Endothelial cell of umbilical vein (primary cell): ENCODE measurements around the gene NACA2. TPM values are rescaled to one million over a fixed set of nuclear protein-coding genes. Genes with fewer than 3 reads are reported as not detected.

ENCODE experiments used
- BruUV-seq: library from RNA; stranded (reverse); fragments of 400-500 nt; replicated peaks from 2 replicates; lab custom pipeline; 2021; lab: Mats Ljungman, UMichigan
- CTCF ChIA-PET: fragments of 300-600, 350-600 bp; sonication (Branson Sonifier 250); formaldehyde crosslinking; loops from one replicate; lab custom pipeline; 2021; ENCODE audit warnings: antibody characterized with exemption, inconsistent platforms; lab: Charles Lee
- POLR2A ChIA-PET: fragments of 300-600, 350-600 bp; sonication (Branson Sonifier 250); formaldehyde crosslinking; loops from one replicate; lab custom pipeline; 2021; ENCODE audit warnings: antibody characterized with exemption, inconsistent platforms; lab: Charles Lee
- DNase-seq: peaks from one replicate; pipeline ENCODE4 v3.0.0-alpha.2; 2011; ENCODE audit warnings: low read depth, low spot score
- FAIRE-seq: peaks from 2 replicates; lab custom pipeline; 2011; peaks lifted over from hg19 to GRCh38; lab: Jason Lieb, UNC
- H2AFZ ChIP-seq: 2 replicates; pipeline ENCODE4 v1.6.0; 2012; ENCODE audit warnings: low read depth, low read length, control low read depth, inconsistent platforms
- H3K27ac ChIP-seq: 2 replicates; pipeline ENCODE4 v1.5.1; 2011; ENCODE audit warnings: low read depth, mild to moderate bottlenecking, control low read depth, low read length, moderate library complexity; ENCODE audit not compliant: insufficient read depth
- H3K27me3 ChIP-seq, 2 experiments: 2 replicates each; pipeline versions ENCODE4 v1.6.0 to v1.6.1; 2011; ENCODE audit warnings: low read length in 2 of 2, mixed read lengths in 1 of 2; ENCODE audit not compliant: control insufficient read depth in 2 of 2, insufficient read depth in 2 of 2
- H3K36me3 ChIP-seq, 2 experiments: 2 replicates in 1 of 2; 3 replicates in 1 of 2; pipeline ENCODE4 v1.5.1; 2011; ENCODE audit warnings: low read length in 2 of 2, mild to moderate bottlenecking in 1 of 2, moderate library complexity in 1 of 2; ENCODE audit not compliant: control insufficient read depth in 2 of 2, insufficient read depth in 2 of 2; ENCODE audit errors: extremely low read depth in 1 of 2
- H3K4me1 ChIP-seq: 3 replicates; pipeline ENCODE4 v1.5.1; 2011; ENCODE audit warnings: mild to moderate bottlenecking, low read length; ENCODE audit not compliant: control insufficient read depth, insufficient read depth; ENCODE audit errors: extremely low read depth
- H3K4me2 ChIP-seq: 2 replicates; pipeline ENCODE4 v1.6.1; 2011; ENCODE audit warnings: low read length, control low read depth, mixed read lengths; ENCODE audit not compliant: insufficient read depth
- H3K4me3 ChIP-seq, 3 experiments: fragments of 200-600 bp in 1 of 3; sonication (generic), shearing (Covaris generic) in 1 of 3; replicated peaks in 1 of 3; 2 replicates each; pipeline ENCODE4 v1.5.1; 2011 to 2016; ENCODE audit warnings: control low read depth in 3 of 3, low read length in 3 of 3, mild to moderate bottlenecking in 2 of 3, inconsistent platforms in 1 of 3, low read depth in 1 of 3, moderate library complexity in 1 of 3; ENCODE audit not compliant: insufficient read depth in 1 of 3
- H3K79me2 ChIP-seq: 2 replicates; pipeline ENCODE4 v1.6.0; 2012; ENCODE audit warnings: low read length, inconsistent platforms; ENCODE audit not compliant: control insufficient read depth, insufficient read depth
- H3K9ac ChIP-seq: replicated peaks from 2 replicates; pipeline ENCODE3; 2011; ENCODE audit warnings: low read length, control low read depth; ENCODE audit not compliant: insufficient read depth; ENCODE audit errors: extremely low read depth
- H3K9me1 ChIP-seq: replicated peaks from 3 replicates; pipeline ENCODE4 v1.6.0; 2011; ENCODE audit warnings: mild to moderate bottlenecking, low read length; ENCODE audit not compliant: control insufficient read depth, insufficient read depth; ENCODE audit errors: extremely low read depth
- H3K9me3 ChIP-seq: replicated peaks from 2 replicates; pipeline ENCODE4 v1.5.1; 2012; ENCODE audit warnings: low read length, inconsistent platforms; ENCODE audit not compliant: control insufficient read depth, insufficient read depth
- H4K20me1 ChIP-seq: replicated peaks from 2 replicates; pipeline ENCODE3; 2011; ENCODE audit warnings: mild to moderate bottlenecking, low read length; ENCODE audit not compliant: control insufficient read depth, insufficient read depth; ENCODE audit errors: extremely low read depth
- EZH2 ChIP-seq: IDR thresholded peaks from 2 replicates; pipeline ENCODE4 v1.6.1; 2012; ENCODE audit warnings: borderline replicate concordance, low read depth, mild to moderate bottlenecking, moderate library complexity, low read length, inconsistent platforms; ENCODE audit not compliant: severe bottlenecking
- FOS ChIP-seq: IDR thresholded peaks from 2 replicates; pipeline ENCODE4 v1.6.1; 2011; ENCODE audit warnings: mild to moderate bottlenecking, low read length, moderate library complexity, borderline replicate concordance; ENCODE audit not compliant: insufficient read depth
- GATA2 ChIP-seq: IDR thresholded peaks from 2 replicates; pipeline ENCODE4 v1.7.0; 2011; ENCODE audit warnings: low read depth, mild to moderate bottlenecking, moderate library complexity, mixed read lengths, low read length; ENCODE audit not compliant: insufficient read length, insufficient read depth
- JUN ChIP-seq: IDR thresholded peaks from 2 replicates; pipeline ENCODE4 v1.6.1; 2011; ENCODE audit warnings: borderline replicate concordance, low read depth; ENCODE audit not compliant: insufficient read length, insufficient read depth
- MYC ChIP-seq: IDR thresholded peaks from one replicate; pipeline ENCODE4 v1.6.1; 2011; ENCODE audit warnings: mild to moderate bottlenecking, low read depth, low read length
- POLR2A ChIP-seq: IDR thresholded peaks from 2 replicates; pipeline ENCODE4 v1.6.1; 2012; ENCODE audit warnings: low read depth, mild to moderate bottlenecking, control low read depth, low read length
- POLR2AphosphoS5 ChIP-seq: IDR thresholded peaks from 2 replicates; pipeline ENCODE4 v1.6.1; 2012; ENCODE audit warnings: low read depth, mild to moderate bottlenecking, control low read depth, low read length, moderate library complexity; ENCODE audit not compliant: insufficient read depth
- dilution Hi-C: fragments of 300-500 bp; cut with MboI; formaldehyde crosslinking; loops from one replicate; pipeline ENCODE4 v1.15.0; 2019; ENCODE audit warnings: low sequenced_read_pairs; ENCODE audit not compliant: extremely low pct_ligation_motif_present
- intact Hi-C: fragments of 100-400 bp; cut with micrococcal nuclease; formaldehyde crosslinking; loops from one replicate; pipeline ENCODE4 v1.10.0; 2022
- polyA plus RNA-seq, 4 experiments: library from polyadenylated mRNA; depleted of rRNA in 3 of 4; stranded (reverse) in 3 of 4; unstranded in 1 of 4; fragments of >200 nt; gene quantifications; 2 replicates each; pipeline versions ENCODE4 v1.2.1 to v1.2.3, GENCODE V29; 2011 to 2012; ENCODE audit warnings: missing spikeins in 1 of 4
- total RNA-seq: library from RNA; stranded (reverse); gene quantifications from 2 replicates; pipeline ENCODE4 v1.2.3, GENCODE V29; 2021
- TF ChIP-seq, protein P1 (sequence below): IDR thresholded peaks from 2 replicates; pipeline ENCODE4 v1.6.1; 2011; ENCODE audit not compliant: insufficient read depth, insufficient read length
- TF ChIP-seq, protein P2 (sequence below), 2 donors: IDR thresholded peaks; 1 replicate in 1 of 2; 2 replicates in 1 of 2; pipeline ENCODE4 v1.5.1; 2011; ENCODE audit warnings: low read length in 2 of 2, mild to moderate bottlenecking in 2 of 2, moderate library complexity in 2 of 2, control low read depth in 1 of 2, inconsistent platforms in 1 of 2, low read depth in 1 of 2; ENCODE audit not compliant: insufficient read depth in 1 of 2; ENCODE audit errors: extremely low read depth in 1 of 2

NACA2 gene
- total and polyA plus RNA-seq, 2 donors (not counting 3 experiments of a cell fraction or from before 2014, with no cell fraction given) = not detected

DNA sequence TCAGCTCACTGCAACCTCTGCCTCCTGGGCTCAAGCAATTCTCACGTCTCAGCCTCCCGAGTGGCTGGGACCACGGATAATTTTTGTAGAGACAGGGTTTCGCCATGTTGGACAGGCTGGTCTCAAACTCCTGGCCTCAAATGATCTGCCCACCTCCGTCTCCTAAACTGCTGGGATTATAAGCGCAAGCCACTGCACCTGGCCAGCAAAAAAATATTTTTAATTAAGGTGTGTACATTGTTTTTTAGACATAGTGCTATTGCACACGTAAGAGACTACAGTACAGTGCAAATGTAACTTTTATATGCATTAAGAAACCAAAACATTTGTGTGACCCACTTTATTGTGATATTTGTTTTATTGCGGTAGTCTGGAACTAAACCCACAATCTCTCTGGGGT, 49.0 kb downstream of the NACA2 start:
- dilution Hi-C loops = no loop called here
- CTCF ChIA-PET = interaction anchor here (1.0 kb wide), 1 partner anchor 9 kb away, joined by 3 read pairs; no protein-coding TSS in a partner anchor

DNA sequence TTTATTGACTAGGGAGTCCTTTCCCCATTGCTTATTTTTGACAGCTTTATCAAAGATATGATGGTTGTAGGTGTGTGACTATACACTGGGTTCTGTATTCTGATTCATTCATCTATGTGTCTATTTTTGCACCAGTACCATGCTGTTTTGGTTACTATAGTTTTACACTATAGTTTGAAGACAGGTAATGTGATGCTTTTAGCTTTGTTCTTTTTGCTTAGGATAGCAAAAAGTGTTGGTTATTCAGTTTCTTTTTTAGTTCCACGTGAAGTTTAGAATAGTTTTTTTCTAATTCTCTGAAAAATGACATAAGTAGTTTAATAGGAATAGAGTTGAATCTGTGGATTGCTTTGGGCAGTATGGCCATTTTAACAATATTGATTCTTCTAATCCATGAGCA, 50.1 kb downstream of the NACA2 start:
- Histone ChIP-seq H3K4me1 (no peaks in the 10 kb centered on the region), H3K9me1 (no peaks in the 10 kb centered on the region), H3K9me3 (no peaks in the 10 kb centered on the region), H4K20me1 (no peaks in the 10 kb centered on the region), H3K27ac (no peak overlapping the region), H3K4me2 (no peak overlapping the region), H3K9ac (no peak overlapping the region), H3K79me2 (no peaks in the 10 kb centered on the region), H3K4me3 (no peak overlapping the region), H3K36me3 (no peaks in the 10 kb centered on the region), H3K27me3 (peaks cover 0 to 6% of the 10 kb centered on the region in 2 experiments), H2AFZ (no peak overlapping the region)
- CTCF ChIA-PET = no interaction called here
- dilution Hi-C loops (no loop called here), intact Hi-C loops (no loop called here)
- no TSS peak for BruUV-seq
- no peak for TF ChIP-seq EZH2
- TF ChIP-seq POLR2AphosphoS5 = no peak
- TF ChIP-seq, protein P1, sequence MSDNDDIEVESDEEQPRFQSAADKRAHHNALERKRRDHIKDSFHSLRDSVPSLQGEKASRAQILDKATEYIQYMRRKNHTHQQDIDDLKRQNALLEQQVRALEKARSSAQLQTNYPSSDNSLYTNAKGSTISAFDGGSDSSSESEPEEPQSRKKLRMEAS = no peak
- TF ChIP-seq POLR2A = no peak
- no peak for TF ChIP-seq FOS
- TF ChIP-seq, protein P2, sequence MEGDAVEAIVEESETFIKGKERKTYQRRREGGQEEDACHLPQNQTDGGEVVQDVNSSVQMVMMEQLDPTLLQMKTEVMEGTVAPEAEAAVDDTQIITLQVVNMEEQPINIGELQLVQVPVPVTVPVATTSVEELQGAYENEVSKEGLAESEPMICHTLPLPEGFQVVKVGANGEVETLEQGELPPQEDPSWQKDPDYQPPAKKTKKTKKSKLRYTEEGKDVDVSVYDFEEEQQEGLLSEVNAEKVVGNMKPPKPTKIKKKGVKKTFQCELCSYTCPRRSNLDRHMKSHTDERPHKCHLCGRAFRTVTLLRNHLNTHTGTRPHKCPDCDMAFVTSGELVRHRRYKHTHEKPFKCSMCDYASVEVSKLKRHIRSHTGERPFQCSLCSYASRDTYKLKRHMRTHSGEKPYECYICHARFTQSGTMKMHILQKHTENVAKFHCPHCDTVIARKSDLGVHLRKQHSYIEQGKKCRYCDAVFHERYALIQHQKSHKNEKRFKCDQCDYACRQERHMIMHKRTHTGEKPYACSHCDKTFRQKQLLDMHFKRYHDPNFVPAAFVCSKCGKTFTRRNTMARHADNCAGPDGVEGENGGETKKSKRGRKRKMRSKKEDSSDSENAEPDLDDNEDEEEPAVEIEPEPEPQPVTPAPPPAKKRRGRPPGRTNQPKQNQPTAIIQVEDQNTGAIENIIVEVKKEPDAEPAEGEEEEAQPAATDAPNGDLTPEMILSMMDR (IDR thresholded peaks at IDR 0.05; ENCODE audit: extremely low read depth in 1 of 2, insufficient read depth in 1 of 2, low read depth in 1 of 2, low read length in 2 of 2) = no peak
- no peak for TF ChIP-seq MYC
- no peak for TF ChIP-seq JUN
- no peak for TF ChIP-seq GATA2
- FAIRE-seq = no peak
- no peak for DNase-seq
- POLR2A ChIA-PET = no interaction called here

More for the DNA sequence above, 49.0 kb downstream of the NACA2 start:
- FAIRE-seq (no peak), DNase-seq (no peak)
- Histone ChIP-seq H3K27ac (no peak overlapping the region), H2AFZ (no peak overlapping the region), H3K79me2 (no peaks in the 10 kb centered on the region), H3K9ac (no peak overlapping the region), H3K9me1 (no peaks in the 10 kb centered on the region), H3K9me3 (no peaks in the 10 kb centered on the region), H3K27me3 (peaks cover 0 to 16% of the 10 kb centered on the region in 2 experiments), H3K4me1 (no peaks in the 10 kb centered on the region), H3K36me3 (no peaks in the 10 kb centered on the region), H3K4me3 (no peak overlapping the region), H3K4me2 (no peak overlapping the region), H4K20me1 (no peaks in the 10 kb centered on the region)
- no peak for TF ChIP-seq POLR2A
- no peak for TF ChIP-seq GATA2
- no peak for TF ChIP-seq MYC
- no peak for TF ChIP-seq EZH2
- TF ChIP-seq, protein P1 = no peak
- no peak for TF ChIP-seq JUN
- intact Hi-C loops = no loop called here
- POLR2A ChIA-PET = no interaction called here
- BruUV-seq = no TSS peak
